GM12874 (cell line): ENCODE results near the gene RAB36.

ENCODE experiments used
- TF ChIP-seq, protein P1 (sequence below): IDR thresholded peaks from 2 replicates; pipeline ENCODE4 v1.5.1; 2011; ENCODE audit warnings: low read depth, mild to moderate bottlenecking, control low read depth, low read length, moderate library complexity; ENCODE audit not compliant: insufficient read depth

The RAB36 gene

DNA sequence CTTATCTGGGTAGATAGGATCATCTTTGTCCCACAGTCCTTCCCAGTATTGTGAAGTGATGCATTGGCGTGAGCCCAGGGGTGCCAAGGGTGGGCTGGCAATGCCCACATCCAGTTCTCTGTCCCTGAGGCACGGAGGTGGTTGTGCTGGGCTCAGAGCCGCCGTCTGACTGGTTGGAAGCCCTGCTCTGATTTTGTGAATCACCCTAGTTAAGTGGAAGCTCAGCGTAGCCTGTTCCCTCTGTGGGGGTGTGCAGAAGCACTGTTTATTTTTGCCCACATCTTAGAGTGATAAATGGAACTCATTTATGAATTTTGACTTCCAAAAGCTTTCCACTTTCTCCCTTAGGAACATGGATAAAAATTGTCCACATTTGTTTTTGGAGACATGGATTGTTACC is 48.6 kb downstream of the RAB36 start:
- TF ChIP-seq, protein P1, sequence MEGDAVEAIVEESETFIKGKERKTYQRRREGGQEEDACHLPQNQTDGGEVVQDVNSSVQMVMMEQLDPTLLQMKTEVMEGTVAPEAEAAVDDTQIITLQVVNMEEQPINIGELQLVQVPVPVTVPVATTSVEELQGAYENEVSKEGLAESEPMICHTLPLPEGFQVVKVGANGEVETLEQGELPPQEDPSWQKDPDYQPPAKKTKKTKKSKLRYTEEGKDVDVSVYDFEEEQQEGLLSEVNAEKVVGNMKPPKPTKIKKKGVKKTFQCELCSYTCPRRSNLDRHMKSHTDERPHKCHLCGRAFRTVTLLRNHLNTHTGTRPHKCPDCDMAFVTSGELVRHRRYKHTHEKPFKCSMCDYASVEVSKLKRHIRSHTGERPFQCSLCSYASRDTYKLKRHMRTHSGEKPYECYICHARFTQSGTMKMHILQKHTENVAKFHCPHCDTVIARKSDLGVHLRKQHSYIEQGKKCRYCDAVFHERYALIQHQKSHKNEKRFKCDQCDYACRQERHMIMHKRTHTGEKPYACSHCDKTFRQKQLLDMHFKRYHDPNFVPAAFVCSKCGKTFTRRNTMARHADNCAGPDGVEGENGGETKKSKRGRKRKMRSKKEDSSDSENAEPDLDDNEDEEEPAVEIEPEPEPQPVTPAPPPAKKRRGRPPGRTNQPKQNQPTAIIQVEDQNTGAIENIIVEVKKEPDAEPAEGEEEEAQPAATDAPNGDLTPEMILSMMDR = no peak

DNA sequence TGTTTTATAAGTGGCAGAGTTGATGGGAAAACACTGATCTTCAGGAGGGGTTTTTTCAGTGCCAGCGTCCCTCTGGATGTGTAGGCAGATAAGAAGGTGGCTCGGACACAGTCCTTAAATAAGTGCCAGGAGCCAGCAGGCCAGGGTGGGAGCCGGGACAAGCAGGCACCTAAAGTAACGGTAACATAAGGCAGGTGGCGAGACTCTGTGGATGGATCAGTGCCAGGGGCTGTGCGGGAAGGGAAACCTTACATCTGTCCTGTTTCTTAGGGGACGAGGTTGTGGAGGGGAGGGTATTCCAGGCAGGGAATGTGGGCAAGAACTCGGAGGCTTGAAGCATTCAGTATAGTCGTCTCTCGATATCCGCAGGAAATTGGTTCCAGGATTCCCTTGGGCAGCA is 50.9 kb downstream of the RAB36 start:
- TF ChIP-seq, protein P1 = no peak

DNA sequence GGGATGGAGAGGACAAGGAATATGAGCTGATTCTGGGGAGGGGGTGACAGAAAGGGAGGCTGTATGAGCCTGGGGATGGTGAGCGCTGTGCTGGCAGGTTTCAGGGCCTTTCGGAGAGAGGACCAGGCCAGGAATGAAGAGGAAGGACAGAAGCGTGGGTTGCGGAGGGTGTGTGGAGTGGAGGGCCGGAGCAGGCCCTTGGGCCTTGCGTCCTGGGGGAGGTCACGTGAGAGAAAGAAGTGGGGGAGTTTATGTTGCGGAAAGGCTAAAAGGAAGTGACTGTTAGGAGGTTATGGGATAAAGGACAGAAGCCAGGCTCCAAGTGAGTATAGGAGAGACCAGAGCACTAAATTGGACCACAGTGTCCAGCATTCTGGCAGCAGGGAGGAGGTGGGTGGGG is 52.6 kb downstream of the RAB36 start:
- TF ChIP-seq, protein P1 = no peak

DNA sequence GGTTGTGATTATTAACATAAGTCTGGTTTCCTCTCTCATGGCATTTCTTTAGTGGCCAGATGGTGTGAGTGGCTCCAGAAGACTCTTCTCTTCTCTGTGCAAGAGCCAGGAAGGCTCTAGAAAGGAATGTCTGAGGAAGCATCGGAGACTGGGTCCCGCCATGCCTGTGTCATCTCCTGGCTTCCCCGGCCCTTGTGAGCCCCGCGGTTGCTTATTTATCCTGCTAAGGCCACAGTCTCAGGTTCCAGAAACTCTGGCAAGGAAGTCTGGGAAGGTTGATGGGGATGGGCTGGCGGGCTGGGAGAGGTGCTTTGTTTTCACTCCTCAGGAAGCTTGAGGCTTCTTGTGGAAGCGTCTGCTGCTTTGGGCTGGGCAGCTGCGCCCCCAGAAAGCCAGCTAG is 53.9 kb downstream of the RAB36 start:
- TF ChIP-seq, protein P1 = no peak

DNA sequence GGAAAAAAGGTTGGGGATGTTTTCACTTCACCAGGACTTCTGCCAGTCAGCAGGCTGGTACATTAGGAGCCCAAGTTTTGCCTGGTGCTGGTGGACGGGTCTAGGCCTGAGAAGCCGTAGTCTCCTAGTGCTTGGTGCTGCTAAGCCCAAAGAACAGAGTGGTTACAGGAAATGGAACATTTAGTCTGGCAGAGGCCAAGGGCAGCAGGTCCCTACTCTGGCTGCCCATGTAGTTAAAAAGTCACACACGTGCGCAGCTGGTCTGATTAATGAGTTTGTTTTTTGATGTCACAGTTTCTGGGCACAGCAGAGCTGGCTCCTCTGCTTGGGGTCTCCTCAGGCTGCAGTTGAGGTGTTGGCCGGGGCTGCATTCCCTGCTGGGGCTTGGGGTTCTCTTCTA is 55.6 kb downstream of the RAB36 start:
- TF ChIP-seq, protein P1 = no peak

DNA sequence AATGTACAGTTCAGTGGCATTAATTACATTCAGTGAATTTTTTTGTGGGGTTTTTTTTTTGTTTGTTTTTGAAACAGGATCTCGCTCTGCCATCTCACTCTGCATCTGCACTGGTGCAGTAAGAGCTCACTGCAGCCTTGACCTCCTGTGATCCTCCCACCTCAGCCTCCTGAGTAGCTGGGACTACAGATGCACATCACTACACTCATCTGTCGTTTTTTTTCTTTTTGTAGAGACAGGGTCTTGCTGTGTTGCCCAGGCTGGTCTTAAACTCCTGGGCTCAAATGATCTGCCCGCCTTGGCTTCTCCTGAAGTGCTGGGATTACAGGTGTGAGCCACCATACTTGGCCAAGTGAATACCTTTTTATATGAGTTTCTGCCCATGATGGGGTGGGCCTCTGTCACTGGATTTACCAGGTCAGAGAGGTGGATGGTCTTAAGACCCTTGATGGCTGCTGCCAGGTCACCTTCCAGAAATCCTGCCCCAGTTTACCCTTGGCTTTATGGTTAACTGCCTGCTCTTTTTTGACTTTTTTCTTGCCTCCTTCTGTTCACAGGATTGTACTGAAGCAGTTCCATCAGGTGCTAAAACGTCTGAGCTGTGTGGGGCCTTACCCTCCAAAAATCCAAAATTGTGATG is 57.7 kb downstream of the RAB36 start:
- TF ChIP-seq, protein P1 = no peak

DNA sequence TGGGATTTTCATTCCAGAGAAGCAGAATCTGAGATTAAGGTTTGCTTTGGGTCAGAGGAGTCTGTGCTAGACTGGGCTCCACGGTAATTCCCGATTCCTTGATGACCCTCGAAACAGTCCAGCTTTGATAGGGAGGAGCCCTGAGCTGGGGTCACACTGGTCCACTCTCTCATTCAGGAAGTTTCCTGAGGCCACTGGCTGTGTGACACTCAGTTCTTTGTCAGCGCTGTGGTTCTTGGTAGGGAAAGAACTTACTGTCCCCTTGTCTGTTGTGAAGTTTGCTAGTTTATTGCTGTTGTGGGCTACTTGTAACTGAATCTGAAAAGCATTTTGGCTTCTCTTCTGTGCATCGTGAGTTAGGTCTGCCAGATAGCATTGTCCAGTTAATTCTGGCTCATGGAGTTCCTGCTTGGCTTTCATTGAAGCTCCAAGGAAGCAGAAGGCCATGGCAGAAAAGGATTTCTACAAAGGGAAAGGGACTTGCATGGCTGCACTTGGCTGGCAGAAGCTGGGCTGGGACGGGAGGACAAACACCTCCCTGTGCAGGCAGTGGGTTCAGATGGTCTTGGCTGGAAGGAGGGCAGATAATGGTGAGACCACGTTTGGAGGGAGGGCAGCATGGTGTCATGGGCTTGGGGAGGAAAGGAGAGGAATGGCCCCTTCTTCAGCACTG is 58.3 kb downstream of the RAB36 start:
- TF ChIP-seq, protein P1 = no peak

DNA sequence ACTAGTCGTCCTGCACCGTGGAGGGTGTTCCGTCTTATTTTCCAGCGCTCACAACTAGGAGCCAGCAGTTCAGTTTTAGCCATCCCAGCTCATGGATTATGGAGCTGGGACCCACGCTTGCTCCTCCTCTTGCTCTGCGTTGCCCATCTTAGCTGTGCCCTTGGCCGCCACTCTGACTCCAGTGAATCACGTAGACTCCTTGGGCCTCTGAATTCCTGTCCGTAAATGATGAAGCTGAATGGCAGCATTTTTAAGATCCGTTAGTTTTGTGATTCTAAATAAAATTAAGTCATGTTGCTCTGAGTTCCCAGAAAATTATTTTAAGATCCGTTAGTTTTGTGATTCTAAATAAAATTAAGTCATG is 58.8 kb downstream of the RAB36 start:
- TF ChIP-seq, protein P1 = no peak
